Endothelial cell (in vitro differentiated cells): Measurements from ENCODE around the gene TBC1D8. TPM values are rescaled to one million over a fixed set of nuclear protein-coding genes. Genes with fewer than 3 reads are reported as not detected.
A peak's percentile ranks its signal among the peaks of the same experiment; 100 is the strongest.

Experiments used
- DNase-seq: peaks from one replicate; pipeline ENCODE4 v3.0.0; 2021; ENCODE audit warnings: low spot score
- H3K27ac Mint-ChIP-seq: one replicate; pipeline ENCODE4 v1.8.0; 2021; ENCODE audit warnings: mixed read lengths, inconsistent platforms; ENCODE audit not compliant: unreplicated experiment
- H3K27me3 Mint-ChIP-seq: one replicate; pipeline ENCODE4 v1.8.0; 2021; ENCODE audit warnings: mild to moderate bottlenecking, moderate library complexity, mixed read lengths, inconsistent platforms; ENCODE audit not compliant: unreplicated experiment
- H3K36me3 Mint-ChIP-seq: one replicate; pipeline ENCODE4 v1.8.0; 2021; ENCODE audit warnings: mild to moderate bottlenecking, low read depth, mixed read lengths, inconsistent platforms; ENCODE audit not compliant: unreplicated experiment
- H3K4me1 Mint-ChIP-seq: one replicate; pipeline ENCODE4 v1.8.0; 2021; ENCODE audit warnings: mild to moderate bottlenecking, mixed read lengths, inconsistent platforms; ENCODE audit not compliant: unreplicated experiment
- H3K4me3 Mint-ChIP-seq: one replicate; pipeline ENCODE4 v1.8.0; 2021; ENCODE audit warnings: mild to moderate bottlenecking, mixed read lengths, inconsistent platforms; ENCODE audit not compliant: unreplicated experiment
- H3K9me3 Mint-ChIP-seq: one replicate; pipeline ENCODE4 v1.8.0; 2021; ENCODE audit warnings: mixed read lengths, inconsistent platforms; ENCODE audit not compliant: unreplicated experiment
- total RNA-seq: library from RNA; stranded (reverse); fragmentation: NEBNext Ultra II Directional; extraction: Animal tissue kit (Norgen Biotek cat#: 25700); gene quantifications from one replicate; pipeline ENCODE4 v1.2.1, GENCODE V29; 2021; ENCODE audit not compliant: unreplicated experiment
- TF ChIP-seq, protein P1 (sequence below): fragments of 200-600 bp; sonication (generic); IDR thresholded peaks from one replicate; pipeline ENCODE4 v1.5.0; 2021; ENCODE audit warnings: antibody characterized with exemption; ENCODE audit not compliant: unreplicated experiment

The TBC1D8 gene
- total RNA-seq, 1 donor from 2014 or later = 27.5 TPM

DNA sequence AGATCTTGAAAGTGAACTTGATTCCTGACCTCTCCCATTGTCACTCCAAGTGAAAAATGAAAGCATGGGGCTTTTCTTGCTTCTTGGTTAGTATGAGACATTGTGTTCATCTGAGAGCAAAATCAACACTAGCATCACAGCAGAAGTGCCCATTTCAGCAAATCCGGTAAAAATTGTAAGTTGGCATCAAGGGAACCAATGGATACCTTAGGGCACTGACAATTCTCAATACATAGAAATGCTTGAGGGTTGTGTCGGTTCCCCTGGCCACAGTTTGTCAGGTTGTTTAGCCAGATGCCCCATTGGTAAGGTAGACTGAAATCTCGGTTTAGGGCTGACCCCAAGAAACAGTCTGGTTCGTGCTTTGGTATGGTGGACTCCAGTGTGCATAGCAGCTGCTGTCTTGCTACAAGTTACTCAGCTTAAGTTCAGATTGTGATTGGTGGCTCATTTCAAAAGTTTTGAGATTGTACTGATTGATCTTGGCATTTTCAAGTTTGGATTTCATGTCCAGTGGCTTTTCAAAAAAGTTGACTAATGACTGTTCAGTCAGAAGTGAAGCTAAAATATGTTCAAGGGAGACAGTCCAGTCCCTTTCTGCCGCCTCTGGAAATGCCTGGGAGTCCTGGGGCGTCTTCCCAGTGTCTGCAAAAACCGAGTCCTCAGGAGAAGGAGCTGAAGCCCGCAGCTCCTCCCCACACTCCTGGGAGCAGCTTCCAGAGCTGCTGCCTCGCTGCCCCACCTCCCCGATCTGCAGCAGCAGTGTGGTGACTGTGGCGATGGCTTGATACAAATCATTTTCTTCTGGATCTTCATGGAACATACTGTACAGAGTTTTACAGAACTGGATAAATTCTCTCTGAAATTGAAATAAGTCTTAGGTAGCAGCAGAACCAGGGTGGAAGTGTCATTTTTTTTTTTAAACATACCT is 143.5 kb downstream of the TBC1D8 start:
- Mint-ChIP-seq H3K9me3 (no peaks in the 10 kb centered on the region), H3K27me3 (peaks cover 2% of the 10 kb centered on the region), H3K4me3 (no peak overlapping the region), H3K36me3 (peaks cover 57% of the 10 kb centered on the region), H3K27ac (no peak overlapping the region), H3K4me1 (peaks cover 25% of the 10 kb centered on the region)
- DNase-seq = no peak
- TF ChIP-seq, protein P1, sequence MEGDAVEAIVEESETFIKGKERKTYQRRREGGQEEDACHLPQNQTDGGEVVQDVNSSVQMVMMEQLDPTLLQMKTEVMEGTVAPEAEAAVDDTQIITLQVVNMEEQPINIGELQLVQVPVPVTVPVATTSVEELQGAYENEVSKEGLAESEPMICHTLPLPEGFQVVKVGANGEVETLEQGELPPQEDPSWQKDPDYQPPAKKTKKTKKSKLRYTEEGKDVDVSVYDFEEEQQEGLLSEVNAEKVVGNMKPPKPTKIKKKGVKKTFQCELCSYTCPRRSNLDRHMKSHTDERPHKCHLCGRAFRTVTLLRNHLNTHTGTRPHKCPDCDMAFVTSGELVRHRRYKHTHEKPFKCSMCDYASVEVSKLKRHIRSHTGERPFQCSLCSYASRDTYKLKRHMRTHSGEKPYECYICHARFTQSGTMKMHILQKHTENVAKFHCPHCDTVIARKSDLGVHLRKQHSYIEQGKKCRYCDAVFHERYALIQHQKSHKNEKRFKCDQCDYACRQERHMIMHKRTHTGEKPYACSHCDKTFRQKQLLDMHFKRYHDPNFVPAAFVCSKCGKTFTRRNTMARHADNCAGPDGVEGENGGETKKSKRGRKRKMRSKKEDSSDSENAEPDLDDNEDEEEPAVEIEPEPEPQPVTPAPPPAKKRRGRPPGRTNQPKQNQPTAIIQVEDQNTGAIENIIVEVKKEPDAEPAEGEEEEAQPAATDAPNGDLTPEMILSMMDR = no peak

DNA sequence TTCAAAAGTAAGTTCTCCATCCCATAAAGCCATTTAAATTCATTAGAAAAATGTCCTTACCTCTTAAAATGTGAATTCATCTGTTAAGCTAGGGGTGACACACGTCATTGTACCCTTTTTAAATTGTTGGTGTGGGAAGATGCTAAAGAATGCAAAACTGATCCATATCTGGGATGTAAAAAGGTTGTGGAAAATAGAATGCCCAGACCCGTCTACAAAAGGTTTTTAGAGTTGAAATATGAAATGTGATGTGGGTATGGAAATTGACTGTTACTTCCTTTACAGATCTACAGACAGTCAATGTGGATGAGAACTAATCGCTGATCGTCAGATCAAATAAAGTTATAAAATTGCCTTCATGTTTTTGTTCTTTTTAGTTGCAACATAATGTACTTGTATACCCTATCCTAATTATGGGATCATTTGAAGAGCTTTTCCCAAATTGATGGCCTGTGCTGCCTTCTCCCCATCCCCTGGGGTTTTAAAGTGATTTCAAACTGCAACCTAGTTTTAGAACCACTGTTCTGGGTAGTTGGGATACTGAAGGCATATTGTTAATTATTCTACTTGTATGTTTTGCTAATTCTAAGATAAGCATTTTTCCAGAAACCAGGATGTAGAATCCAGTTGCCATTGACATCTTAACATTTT is 145.0 kb downstream of the TBC1D8 start:
- Mint-ChIP-seq H3K27ac (no peak overlapping the region), H3K36me3 (peaks cover 52% of the 10 kb centered on the region), H3K9me3 (no peaks in the 10 kb centered on the region), H3K27me3 (peaks cover 2% of the 10 kb centered on the region), H3K4me3 (no peak overlapping the region), H3K4me1 (peaks cover 28% of the 10 kb centered on the region)
- DNase-seq = no peak
- TF ChIP-seq, protein P1 = no peak

DNA sequence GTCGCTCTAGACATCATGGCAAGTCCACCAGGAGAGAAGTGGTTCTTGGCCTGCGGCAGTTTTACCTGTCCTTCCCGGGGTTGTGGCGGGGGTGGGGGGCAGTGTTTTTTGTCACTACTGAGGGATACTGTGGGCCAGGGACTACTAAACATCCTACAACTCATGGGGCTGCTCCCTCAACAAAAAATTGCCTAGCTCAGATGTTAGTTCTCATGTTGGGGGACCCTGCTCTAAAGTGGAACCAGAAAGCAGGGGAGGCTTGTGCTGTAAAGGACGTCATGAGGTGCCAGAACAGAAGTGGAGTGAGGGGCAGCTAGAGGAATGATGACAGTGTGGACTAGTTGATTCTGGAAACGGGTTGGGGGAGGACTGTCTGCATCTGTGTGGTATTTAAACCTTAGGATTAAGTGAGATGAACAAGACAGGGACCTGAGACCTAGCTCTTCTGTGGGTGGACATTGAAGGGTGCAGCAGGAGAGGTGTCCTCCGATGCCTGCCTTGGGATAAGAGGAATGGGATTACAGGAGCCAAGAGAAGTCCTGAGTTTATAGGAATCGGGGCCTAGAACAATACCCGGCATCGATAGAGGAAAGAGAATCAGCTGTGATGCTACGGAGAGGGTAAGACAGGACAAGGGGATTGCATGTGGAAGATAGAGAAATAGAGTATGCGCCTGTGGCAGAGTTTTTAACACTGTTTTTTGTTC is 146.4 kb downstream of the TBC1D8 start:
- Mint-ChIP-seq H3K4me1 (peaks cover 28% of the 10 kb centered on the region), H3K27me3 (peaks cover 2% of the 10 kb centered on the region), H3K4me3 (peak overlapping the region; percentile 97), H3K9me3 (no peaks in the 10 kb centered on the region), H3K36me3 (peaks cover 48% of the 10 kb centered on the region), H3K27ac (peak overlapping the region; percentile 26)
- TF ChIP-seq, protein P1 = no peak
- DNase-seq = no peak

DNA sequence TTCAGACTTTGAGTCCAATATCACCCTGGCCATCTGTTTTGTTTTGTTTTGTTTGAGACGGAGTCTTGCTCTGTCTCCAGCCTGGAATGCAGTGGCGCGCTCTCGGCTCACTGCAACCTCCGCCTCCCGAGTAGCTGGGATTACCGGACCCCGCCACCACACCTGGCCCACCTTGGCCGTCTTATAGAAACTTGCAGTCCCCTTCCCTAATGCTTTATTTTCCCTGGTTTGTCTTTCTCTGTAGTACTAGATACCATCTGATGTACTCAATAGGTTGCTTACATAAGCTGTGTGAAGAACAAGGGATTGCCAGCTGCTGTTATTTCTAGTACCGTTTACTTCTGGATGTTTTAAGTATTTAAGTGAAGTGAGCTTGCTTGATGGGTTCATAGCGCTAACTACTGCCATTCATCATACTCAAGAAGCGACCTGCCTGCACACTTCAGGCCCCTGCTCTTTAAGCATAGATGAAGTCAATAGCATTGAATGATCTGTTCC is 147.9 kb downstream of the TBC1D8 start:
- Mint-ChIP-seq H3K9me3 (no peaks in the 10 kb centered on the region), H3K27me3 (peaks cover 2% of the 10 kb centered on the region), H3K27ac (peak overlapping the region; percentile 90), H3K4me1 (peaks cover 28% of the 10 kb centered on the region), H3K36me3 (peaks cover 48% of the 10 kb centered on the region), H3K4me3 (peak overlapping the region; percentile 97)
- no peak for DNase-seq
- TF ChIP-seq, protein P1 = no peak
